ENCODE results near the gene RABGAP1L.

Gene RABGAP1L

GRCh38 chr1:174883409-174883808 lies 724.1 kb downstream of the RABGAP1L start:
- H3K27me3 ChIP-seq (ENCODE audit: low read length): no peaks in the 10 kb centered on the region
- no peak overlapping the region for H3K4me2 ChIP-seq (ENCODE audit: low read depth, low read length, poor library complexity, severe bottlenecking)
- TF ChIP-seq CTCF (IDR thresholded peaks at IDR 0.05; ENCODE audit: insufficient read depth, low read length, poor library complexity, severe bottlenecking) (no peak), EZH2phosphoT487 (conservative IDR thresholded peaks at IDR 0.05; ENCODE audit: low read length) (no peak)
- H3K9ac ChIP-seq (ENCODE audit: low read length): no peak overlapping the region
- no peaks in the 10 kb centered on the region for H3K9me3 ChIP-seq (ENCODE audit: insufficient read depth, low read length)
- H3F3A ChIP-seq (ENCODE audit: insufficient read depth): no peaks in the 10 kb centered on the region
- H4K20me1 ChIP-seq (ENCODE audit: low read depth, low read length): no peaks in the 10 kb centered on the region
- no peak overlapping the region for H2AFZ ChIP-seq (ENCODE audit: low read depth, low read length, severe bottlenecking)
- peaks cover 11% of the 10 kb centered on the region; the same call in 1 of the 2 replicates for H3K36me3 ChIP-seq (ENCODE audit: low read length)
- no peak overlapping the region for H3K27ac ChIP-seq (ENCODE audit: low read depth, low read length)
- no peaks in the 10 kb centered on the region for H3K9me2 ChIP-seq (replicated peaks; ENCODE audit: insufficient read depth, low read length)
- no peak overlapping the region for H3K4me3 ChIP-seq (ENCODE audit: insufficient read depth, low read length, poor library complexity, severe bottlenecking)
- peaks cover 35% of the 10 kb centered on the region for H3K79me2 ChIP-seq (ENCODE audit: insufficient read depth, low read length)

GRCh38 chr1:174884038-174884437 lies 724.7 kb downstream of the RABGAP1L start:
- Histone ChIP-seq H3F3A (ENCODE audit: insufficient read depth) (no peaks in the 10 kb centered on the region), H3K4me3 (ENCODE audit: insufficient read depth, low read length, poor library complexity, severe bottlenecking) (no peak overlapping the region), H3K9me3 (ENCODE audit: insufficient read depth, low read length) (no peaks in the 10 kb centered on the region), H3K9ac (ENCODE audit: low read length) (no peak overlapping the region), H4K20me1 (ENCODE audit: low read depth, low read length) (no peaks in the 10 kb centered on the region), H2AFZ (ENCODE audit: low read depth, low read length, severe bottlenecking) (no peak overlapping the region), H3K79me2 (ENCODE audit: insufficient read depth, low read length) (peaks cover 33% of the 10 kb centered on the region), H3K9me2 (replicated peaks; ENCODE audit: insufficient read depth, low read length) (no peaks in the 10 kb centered on the region), H3K36me3 (ENCODE audit: low read length) (peaks cover 14% of the 10 kb centered on the region; the same call in 1 of the 2 replicates), H3K4me2 (ENCODE audit: low read depth, low read length, poor library complexity, severe bottlenecking) (no peak overlapping the region), H3K27me3 (ENCODE audit: low read length) (no peaks in the 10 kb centered on the region), H3K27ac (ENCODE audit: low read depth, low read length) (no peak overlapping the region)
- TF ChIP-seq CTCF (IDR thresholded peaks at IDR 0.05; ENCODE audit: insufficient read depth, low read length, poor library complexity, severe bottlenecking) (no peak), EZH2phosphoT487 (conservative IDR thresholded peaks at IDR 0.05; ENCODE audit: low read length) (no peak)

DNA sequence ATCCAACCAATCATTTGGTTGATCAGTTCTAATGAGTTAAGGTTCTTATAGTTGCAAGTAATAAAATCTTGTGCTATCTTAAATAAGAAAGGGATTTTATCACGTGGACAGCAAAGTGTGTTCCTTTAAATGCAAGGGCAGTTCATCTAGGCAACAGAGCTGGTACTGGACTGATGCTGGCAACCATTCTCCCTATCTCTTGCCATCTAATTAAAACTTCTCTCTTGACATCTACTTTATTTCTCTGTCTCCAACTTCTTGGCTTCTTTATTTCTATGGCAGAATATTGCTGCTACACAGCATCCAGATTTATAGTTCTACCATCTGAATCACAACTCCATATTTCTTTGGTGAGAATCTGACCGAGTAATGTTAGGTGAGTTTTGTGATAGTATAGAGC lies 725.2 kb downstream of the RABGAP1L start:
- H3F3A ChIP-seq (ENCODE audit: insufficient read depth): no peaks in the 10 kb centered on the region
- TF ChIP-seq CTCF (IDR thresholded peaks at IDR 0.05; ENCODE audit: insufficient read depth, low read length, poor library complexity, severe bottlenecking): no peak
- no peak for TF ChIP-seq EZH2phosphoT487 (conservative IDR thresholded peaks at IDR 0.05; ENCODE audit: low read length)
- H3K36me3 ChIP-seq (ENCODE audit: low read length): peaks cover 14% of the 10 kb centered on the region; the same call in 1 of the 2 replicates

More for the DNA sequence above, 725.2 kb downstream of the RABGAP1L start:
- H2AFZ ChIP-seq (ENCODE audit: low read depth, low read length, severe bottlenecking): no peak overlapping the region
- no peak overlapping the region for H3K9ac ChIP-seq (ENCODE audit: low read length)
- no peak overlapping the region for H3K4me2 ChIP-seq (ENCODE audit: low read depth, low read length, poor library complexity, severe bottlenecking)
- no peak overlapping the region for H3K27ac ChIP-seq (ENCODE audit: low read depth, low read length)
- peaks cover 30% of the 10 kb centered on the region for H3K79me2 ChIP-seq (ENCODE audit: insufficient read depth, low read length)
- H3K27me3 ChIP-seq (ENCODE audit: low read length): no peaks in the 10 kb centered on the region
- H4K20me1 ChIP-seq (ENCODE audit: low read depth, low read length): no peaks in the 10 kb centered on the region
- no peaks in the 10 kb centered on the region for H3K9me2 ChIP-seq (replicated peaks; ENCODE audit: insufficient read depth, low read length)
- H3K4me3 ChIP-seq (ENCODE audit: insufficient read depth, low read length, poor library complexity, severe bottlenecking): no peak overlapping the region
- no peaks in the 10 kb centered on the region for H3K9me3 ChIP-seq (ENCODE audit: insufficient read depth, low read length)
